GM10248 (cell line): ENCODE measurements around the gene CIAO3.

Source experiments
- CTCF ChIA-PET: fragments of 300-600 bp; sonication (Branson Sonifier 250); formaldehyde crosslinking; extraction: SDS; loops from one replicate; lab custom pipeline; 2021; ENCODE audit warnings: antibody characterized with exemption; lab: Yijun Ruan, JAX
- POLR2A ChIA-PET: fragments of 350-650 bp; sonication (Branson Sonifier 250); formaldehyde crosslinking; extraction: SDS; loops from one replicate; lab custom pipeline; 2020; ENCODE audit warnings: antibody characterized with exemption; lab: Yijun Ruan, JAX
- DNase-seq: peaks from one replicate; pipeline ENCODE4 v3.0.0; 2012; ENCODE audit errors: extremely low spot score
- TF ChIP-seq, protein P1 (sequence below): IDR thresholded peaks from 2 replicates; pipeline ENCODE4 v1.5.1; 2012; ENCODE audit warnings: mild to moderate bottlenecking, low read depth; ENCODE audit errors: extremely low read depth, missing control alignments, control extremely low read depth

Gene CIAO3

DNA sequence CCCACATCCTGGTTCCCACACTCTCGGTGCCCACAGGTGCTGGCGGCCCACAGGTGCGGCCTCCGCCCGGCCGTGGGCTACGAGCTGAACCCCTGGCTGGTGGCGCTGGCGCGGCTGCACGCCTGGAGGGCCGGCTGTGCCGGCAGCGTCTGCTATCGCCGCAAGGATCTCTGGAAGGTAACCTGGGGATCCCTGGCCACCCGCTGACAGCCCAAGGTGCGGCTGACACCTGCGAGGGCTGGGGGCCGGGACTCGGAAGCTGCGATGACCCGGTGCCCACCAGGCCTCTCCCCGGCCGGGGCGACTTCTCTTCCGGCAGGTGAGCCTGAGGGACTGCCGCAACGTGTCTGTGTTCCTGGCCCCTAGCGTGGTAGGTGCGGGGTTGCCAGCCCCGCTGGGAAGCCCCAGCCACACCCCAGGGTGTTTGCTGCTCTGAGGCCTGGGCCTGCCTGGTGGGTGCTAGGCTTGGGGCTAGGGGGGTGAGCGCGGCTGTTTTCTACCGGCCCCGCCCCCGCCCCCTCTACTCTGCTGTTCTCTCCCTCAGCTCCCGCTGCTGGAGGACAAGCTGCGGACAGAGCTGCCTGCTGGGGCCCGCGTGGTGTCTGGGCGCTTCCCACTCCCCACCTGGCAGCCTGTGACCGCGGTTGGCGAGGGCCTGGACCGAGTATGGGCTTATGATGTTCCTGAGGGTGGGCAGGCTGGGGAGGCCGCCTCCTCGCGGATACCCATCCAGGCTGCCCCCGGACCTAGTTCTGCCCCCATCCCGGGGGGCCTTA lies 18.8 kb downstream of the CIAO3 start:
- TF ChIP-seq, protein P1, sequence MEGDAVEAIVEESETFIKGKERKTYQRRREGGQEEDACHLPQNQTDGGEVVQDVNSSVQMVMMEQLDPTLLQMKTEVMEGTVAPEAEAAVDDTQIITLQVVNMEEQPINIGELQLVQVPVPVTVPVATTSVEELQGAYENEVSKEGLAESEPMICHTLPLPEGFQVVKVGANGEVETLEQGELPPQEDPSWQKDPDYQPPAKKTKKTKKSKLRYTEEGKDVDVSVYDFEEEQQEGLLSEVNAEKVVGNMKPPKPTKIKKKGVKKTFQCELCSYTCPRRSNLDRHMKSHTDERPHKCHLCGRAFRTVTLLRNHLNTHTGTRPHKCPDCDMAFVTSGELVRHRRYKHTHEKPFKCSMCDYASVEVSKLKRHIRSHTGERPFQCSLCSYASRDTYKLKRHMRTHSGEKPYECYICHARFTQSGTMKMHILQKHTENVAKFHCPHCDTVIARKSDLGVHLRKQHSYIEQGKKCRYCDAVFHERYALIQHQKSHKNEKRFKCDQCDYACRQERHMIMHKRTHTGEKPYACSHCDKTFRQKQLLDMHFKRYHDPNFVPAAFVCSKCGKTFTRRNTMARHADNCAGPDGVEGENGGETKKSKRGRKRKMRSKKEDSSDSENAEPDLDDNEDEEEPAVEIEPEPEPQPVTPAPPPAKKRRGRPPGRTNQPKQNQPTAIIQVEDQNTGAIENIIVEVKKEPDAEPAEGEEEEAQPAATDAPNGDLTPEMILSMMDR: no peak
- ChIA-PET POLR2A (no interaction called here), CTCF (interaction anchor here (1.0 to 8.0 kb wide), 8 partner anchors 8 to 63 kb away, joined by 3 to 59 read pairs (median 8); no protein-coding TSS in a partner anchor)
- no peak for DNase-seq

DNA sequence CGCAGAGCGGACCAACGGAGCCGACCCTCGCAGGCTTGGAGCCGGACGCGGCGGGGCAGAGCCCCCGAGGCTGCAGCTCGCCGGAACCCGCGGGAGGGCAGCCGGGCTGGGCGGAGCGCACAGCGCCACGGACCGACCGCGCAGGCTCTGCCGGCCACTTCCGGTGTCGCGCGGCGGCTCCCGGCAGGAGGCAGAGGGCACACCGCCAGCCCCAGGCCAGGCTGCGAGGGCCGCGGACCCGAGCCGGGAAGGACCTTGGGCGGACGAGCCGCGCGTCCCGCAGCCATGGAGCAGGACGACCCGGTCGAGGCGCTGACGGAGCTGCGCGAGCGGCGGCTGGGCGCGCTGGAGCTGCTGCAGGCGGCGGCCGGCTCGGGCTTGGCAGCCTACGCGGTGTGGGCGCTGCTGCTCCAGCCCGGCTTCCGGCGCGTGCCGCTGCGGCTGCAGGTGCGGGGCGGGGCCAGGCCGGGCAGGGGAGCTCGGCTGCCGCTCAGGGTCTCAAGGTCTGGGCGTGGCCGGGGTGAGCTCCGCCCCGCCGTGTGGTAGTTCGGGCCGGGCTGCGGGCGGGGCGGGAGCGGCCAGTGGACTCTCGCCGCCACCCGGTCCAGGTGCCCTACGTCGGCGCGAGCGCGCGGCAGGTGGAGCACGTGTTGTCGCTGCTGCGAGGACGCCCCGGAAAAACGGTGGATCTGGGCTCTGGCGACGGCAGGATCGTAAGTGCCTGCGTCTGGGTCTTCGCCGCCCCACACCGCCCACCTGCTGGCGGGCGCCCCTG lies 19.6 kb downstream of the CIAO3 start, which contains the start of gene ANTKMT:
ANTKMT (plus strand) TSS at position 157 of the 775 bp plus-strand sequence; CDS start at position 286, 129 bp downstream.
- TF ChIP-seq, protein P1: no peak
- ChIA-PET CTCF (interaction anchor here (1.1 to 8.0 kb wide), 10 partner anchors 9 to 63 kb away, joined by 3 to 59 read pairs (median 8); partner anchors contain the start of genes CIAO3 and MSLN), POLR2A (interaction anchor here (0.5 to 0.6 kb wide), 2 partner anchors 70 to 151 kb away, joined by 3 to 7 read pairs; no protein-coding TSS in a partner anchor)
- peak; percentile 91 for DNase-seq

DNA sequence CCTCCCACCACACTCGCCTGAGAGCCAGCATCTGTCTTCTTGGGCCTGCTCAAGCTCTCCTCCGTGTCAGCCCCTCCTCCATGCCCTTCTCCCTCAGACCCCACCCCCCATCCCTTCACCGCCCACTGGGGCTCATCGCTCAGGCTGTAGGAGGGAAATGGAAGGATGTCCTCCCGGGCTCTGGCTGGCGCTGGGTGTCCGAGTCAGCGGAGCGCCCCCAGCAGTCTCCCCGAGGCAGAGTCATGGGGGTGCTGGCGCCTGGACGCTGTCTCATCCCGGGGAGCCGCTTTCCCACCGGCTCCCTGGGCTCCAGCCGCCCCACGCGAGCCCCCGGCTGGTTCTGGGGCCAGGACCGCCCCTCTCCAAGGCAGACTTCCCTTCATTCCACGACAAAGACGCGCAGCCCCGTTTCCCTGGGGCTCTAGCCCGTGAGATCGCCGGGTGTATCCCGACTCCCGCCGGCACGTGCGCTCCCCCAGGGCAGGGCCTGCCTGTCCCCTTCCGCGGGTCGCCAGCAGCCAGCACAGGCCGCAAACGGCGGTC lies 20.3 kb downstream of the CIAO3 start:
- ChIA-PET POLR2A (interaction anchor here (0.6 kb wide), 1 partner anchor 150 kb away, joined by 3 read pairs; no protein-coding TSS in a partner anchor), CTCF (interaction anchor here (0.8 to 8.0 kb wide), 17 partner anchors 8 to 383 kb away, joined by 3 to 59 read pairs (median 5); partner anchors contain the start of genes CIAO3 and MSLN)
- TF ChIP-seq, protein P1: peak; percentile 32
- DNase-seq: peak; percentile 74

DNA sequence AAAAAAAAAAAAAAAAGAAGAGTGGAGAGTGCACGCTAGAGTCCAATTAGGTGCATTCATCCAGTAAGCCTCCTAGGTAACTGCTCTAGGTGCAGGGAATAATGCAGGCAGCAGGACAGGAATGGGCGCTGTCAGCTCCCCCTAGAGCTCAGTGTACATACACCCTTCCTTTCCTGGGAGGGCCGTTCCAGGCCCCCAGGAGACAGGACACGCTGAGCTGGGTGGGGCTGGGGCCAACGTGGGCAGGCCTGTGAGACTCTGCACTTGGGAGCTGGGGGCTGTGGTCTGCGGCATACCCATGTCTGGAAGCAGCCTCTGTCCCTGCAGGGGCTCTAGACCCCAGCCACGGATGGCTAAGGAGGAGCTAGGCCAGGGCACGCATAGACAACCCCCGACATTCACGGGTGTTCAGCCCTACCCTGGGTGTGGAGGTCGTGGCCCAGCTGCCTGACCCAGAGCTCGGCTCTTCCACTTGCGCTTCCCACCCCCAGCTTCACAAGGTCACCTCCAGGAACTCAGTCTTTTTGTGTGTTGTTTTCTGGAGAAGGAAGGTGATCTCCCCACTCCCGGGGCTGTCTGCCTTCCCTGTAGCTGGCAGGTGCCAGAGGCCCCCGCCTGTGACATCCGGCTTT lies 20.9 kb downstream of the CIAO3 start:
- DNase-seq: no peak
- POLR2A ChIA-PET: no interaction called here
- TF ChIP-seq, protein P1: peak; percentile 28
- CTCF ChIA-PET: interaction anchor here (0.8 to 8.0 kb wide), 14 partner anchors 8 to 384 kb away, joined by 3 to 59 read pairs (median 5); partner anchors contain the start of genes CIAO3 and MSLN

- ChIA-PET CTCF (interaction anchor here (1.4 to 3.8 kb wide), 5 partner anchors 15 to 66 kb away, joined by 3 to 31 read pairs (median 7); no protein-coding TSS in a partner anchor), POLR2A (no interaction called here)
- TF ChIP-seq, protein P1: no peak
- no peak for DNase-seq
These were observed 21.9 kb downstream of the CIAO3 start for GRCh38 chr16:718922-719321.
